SK-N-MC (cell line): ENCODE results near the gene PTPRM.

ENCODE experiments used
- DNase-seq: peaks from one replicate; pipeline ENCODE4 v3.0.0-alpha.2; 2011; ENCODE audit warnings: low read depth, low spot score
- H3K27ac ChIP-seq: fragments of 200-600 bp; sonication (generic); 2 replicates; pipeline ENCODE4 v1.5.1; 2016; ENCODE audit warnings: mixed run types
- H3K36me3 ChIP-seq: fragments of 200-600 bp; sonication (generic); 2 replicates; pipeline ENCODE4 v1.6.1; 2017; ENCODE audit warnings: antibody characterized with exemption, low read length, mixed read lengths; ENCODE audit not compliant: insufficient read depth
- H3K4me3 ChIP-seq: fragments of 200-600 bp; sonication (generic); 2 replicates; pipeline ENCODE4 v1.5.1; 2016
- H3K9ac ChIP-seq: fragments of 200-600 bp; sonication (generic); 2 replicates; pipeline ENCODE4 v1.8.0; 2017; ENCODE audit warnings: mixed run types, mixed read lengths; ENCODE audit not compliant: insufficient read length
- H3K9me3 ChIP-seq: fragments of 200-600 bp; sonication (generic); 2 replicates; pipeline ENCODE4 v1.6.1; 2017; ENCODE audit warnings: low read depth, mild to moderate bottlenecking, antibody characterized with exemption, low read length, moderate library complexity, mixed read lengths
- EZH2 ChIP-seq: fragments of 200-600 bp; sonication (generic); IDR thresholded peaks from one replicate; pipeline ENCODE4 v1.6.1; 2017; ENCODE audit warnings: antibody characterized with exemption
- FOXP2 ChIP-seq: optimal IDR thresholded peaks from 2 replicates; pipeline ENCODE3; 2011; ENCODE audit warnings: mild to moderate bottlenecking, moderate library complexity; ENCODE audit not compliant: insufficient read depth; ENCODE audit errors: extremely low read length, control extremely low read depth
- POLR2AphosphoS5 ChIP-seq: IDR thresholded peaks from 2 replicates; pipeline ENCODE4 v1.6.1; 2012; ENCODE audit warnings: mild to moderate bottlenecking, low read depth, low read length, borderline replicate concordance

The PTPRM gene

DNA sequence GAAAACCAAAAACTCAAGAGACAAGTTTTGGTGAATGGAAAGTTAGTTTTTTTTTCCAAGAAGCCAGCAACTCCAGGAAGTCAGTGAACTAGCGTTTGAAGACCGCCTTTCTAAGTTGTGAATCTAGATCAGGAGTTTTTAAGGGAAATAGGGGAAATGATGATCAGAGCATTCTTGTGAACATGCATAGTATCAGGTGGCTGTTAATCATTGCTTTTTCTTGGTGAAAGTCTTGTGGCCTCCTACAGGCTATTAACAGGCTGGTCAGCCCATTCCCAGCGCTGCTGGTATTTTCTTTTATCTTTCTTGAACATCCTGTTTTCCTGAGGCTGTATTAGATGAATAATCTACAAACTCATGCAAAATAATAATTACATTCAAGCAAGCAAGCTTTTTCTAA is 155.8 kb downstream of the PTPRM start:
- no peaks in the 10 kb centered on the region for H3K9me3 ChIP-seq
- no peak for DNase-seq
- H3K9ac ChIP-seq, result no peak overlapping the region
- no peak overlapping the region for H3K27ac ChIP-seq
- no peaks in the 10 kb centered on the region for H3K36me3 ChIP-seq
- TF ChIP-seq EZH2 (no peak), POLR2AphosphoS5 (no peak), FOXP2 (no peak)
- no peak overlapping the region for H3K4me3 ChIP-seq

DNA sequence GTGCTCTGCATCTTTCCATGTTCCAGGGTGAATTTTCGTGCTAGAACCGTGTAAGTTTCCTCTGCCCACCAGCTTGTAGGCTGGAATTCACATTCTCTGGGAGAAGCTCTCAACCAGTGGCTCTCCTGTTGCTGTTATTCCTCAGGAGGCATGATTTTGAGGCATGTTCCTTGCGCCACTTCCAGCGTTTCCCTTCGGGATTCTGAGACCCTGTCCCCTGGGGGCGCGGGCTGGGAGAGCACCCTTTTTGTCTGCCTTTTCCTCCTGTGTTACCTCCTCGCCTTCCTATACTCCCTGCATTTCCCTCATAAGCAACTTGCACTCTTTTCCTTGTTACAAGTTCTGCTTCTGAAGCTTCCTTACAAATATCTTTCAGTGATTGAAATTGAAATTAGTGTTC is 156.4 kb downstream of the PTPRM start:
- Histone ChIP-seq H3K9ac (no peak overlapping the region), H3K27ac (no peak overlapping the region), H3K9me3 (no peaks in the 10 kb centered on the region), H3K36me3 (no peaks in the 10 kb centered on the region), H3K4me3 (no peak overlapping the region)
- no peak for TF ChIP-seq EZH2
- no peak for TF ChIP-seq POLR2AphosphoS5
- no peak for TF ChIP-seq FOXP2
- no peak for DNase-seq

DNA sequence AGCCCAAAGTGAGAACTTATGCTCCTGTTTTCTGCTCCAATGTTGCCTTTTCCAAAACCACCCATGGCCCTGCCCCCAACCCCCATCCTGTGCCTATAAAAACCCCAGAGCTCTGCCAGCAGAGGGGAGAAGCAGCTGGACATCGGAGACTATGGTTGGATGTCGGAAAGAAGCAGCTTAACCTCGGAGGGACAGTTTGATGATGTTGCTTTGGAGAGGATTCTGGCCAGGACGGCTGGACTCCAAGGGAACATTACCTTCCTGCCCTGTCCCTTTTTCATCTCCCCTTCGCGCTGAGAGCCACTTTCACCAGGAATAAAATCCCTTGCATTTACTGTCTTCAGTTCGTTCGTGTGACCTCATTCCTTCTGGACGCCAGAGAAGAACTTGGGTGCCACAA is 158.4 kb downstream of the PTPRM start:
- H3K9me3 ChIP-seq, result no peaks in the 10 kb centered on the region
- no peak overlapping the region for H3K27ac ChIP-seq
- H3K36me3 ChIP-seq, result no peaks in the 10 kb centered on the region
- H3K9ac ChIP-seq, result no peak overlapping the region
- DNase-seq, result no peak
- no peak overlapping the region for H3K4me3 ChIP-seq
- TF ChIP-seq FOXP2 (no peak), POLR2AphosphoS5 (no peak), EZH2 (no peak)

DNA sequence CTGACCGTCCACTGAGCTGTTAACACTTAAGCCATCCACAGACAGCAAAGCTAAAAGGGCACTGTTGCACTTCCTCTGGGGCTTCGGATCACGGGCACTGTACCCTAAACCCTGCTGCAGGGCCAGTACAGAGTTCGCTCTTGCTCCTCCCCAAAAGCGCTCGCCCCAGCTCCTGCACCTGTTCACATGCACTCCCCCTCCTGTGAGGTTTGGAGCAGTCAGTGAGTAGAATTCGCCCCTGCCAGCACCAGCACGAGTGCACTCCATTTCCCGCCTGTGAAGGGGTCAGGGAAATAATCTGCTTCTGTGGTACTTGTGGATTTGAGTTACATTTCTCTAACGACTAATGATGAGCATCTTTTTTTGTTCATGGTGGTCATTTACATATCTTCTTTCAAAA is 158.8 kb downstream of the PTPRM start:
- Histone ChIP-seq H3K9ac (no peak overlapping the region), H3K36me3 (no peaks in the 10 kb centered on the region), H3K27ac (no peak overlapping the region), H3K9me3 (no peaks in the 10 kb centered on the region), H3K4me3 (no peak overlapping the region)
- no peak for DNase-seq
- TF ChIP-seq FOXP2 (no peak), EZH2 (no peak), POLR2AphosphoS5 (no peak)

DNA sequence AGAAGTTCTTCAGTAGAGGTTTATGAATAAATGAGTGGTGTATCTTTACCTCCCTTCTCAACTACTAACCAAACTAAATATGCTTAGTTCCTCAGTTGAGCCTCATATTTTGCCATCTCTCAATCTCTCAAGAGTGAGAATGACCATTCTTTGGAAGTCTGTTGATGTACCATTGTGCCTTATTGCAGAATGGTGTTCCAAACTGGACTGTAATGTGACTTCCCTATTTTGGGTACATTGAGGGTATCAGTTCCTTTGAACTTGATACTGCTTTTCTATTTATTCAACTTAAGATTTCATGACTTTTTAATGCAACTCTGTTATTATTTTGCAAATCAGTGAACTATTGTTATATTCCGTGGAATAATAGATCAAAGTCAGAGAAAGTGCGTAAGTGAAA is 159.4 kb downstream of the PTPRM start:
- H3K27ac ChIP-seq, result no peak overlapping the region
- TF ChIP-seq POLR2AphosphoS5 (no peak), FOXP2 (no peak), EZH2 (no peak)
- H3K9ac ChIP-seq, result no peak overlapping the region
- H3K9me3 ChIP-seq, result no peaks in the 10 kb centered on the region
- H3K36me3 ChIP-seq, result no peaks in the 10 kb centered on the region
- H3K4me3 ChIP-seq, result no peak overlapping the region
- no peak for DNase-seq

DNA sequence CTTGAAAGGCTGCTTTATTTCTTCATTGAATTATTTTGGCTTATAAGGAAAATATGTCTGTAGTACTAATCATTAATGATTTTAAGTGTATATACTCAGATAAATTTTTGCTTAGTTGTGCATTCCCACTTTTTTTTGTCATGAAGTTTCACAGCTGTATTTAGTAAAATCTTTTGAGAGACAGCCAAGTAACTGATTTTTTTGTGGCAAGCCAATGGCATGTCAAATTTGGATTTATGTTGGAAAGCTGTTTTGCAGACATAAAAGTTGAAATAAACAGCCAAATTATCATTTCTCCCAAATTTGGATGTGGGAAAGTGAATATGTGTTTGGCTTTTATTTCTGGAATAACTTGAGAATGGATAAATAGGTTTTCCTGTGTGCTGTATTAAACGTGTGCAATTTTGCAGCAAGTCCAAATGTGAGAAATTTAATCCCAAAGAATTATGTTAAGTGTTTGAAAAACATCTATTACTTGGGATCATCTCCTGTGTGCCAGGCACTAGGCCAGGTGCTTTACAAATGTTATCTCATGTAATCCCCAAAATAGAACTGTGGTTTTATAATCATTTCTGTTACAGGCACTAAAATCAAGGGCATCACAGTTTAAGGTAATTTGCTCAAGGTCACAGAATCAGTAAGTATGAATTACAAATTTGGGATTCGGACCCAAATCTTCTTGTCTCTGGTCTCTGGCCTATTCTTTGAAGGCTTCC is 160.4 kb downstream of the PTPRM start:
- no peak for DNase-seq
- Histone ChIP-seq H3K9ac (no peak overlapping the region), H3K9me3 (no peaks in the 10 kb centered on the region), H3K27ac (no peak overlapping the region), H3K36me3 (no peaks in the 10 kb centered on the region), H3K4me3 (no peak overlapping the region)
- TF ChIP-seq EZH2 (no peak), FOXP2 (no peak), POLR2AphosphoS5 (no peak)

DNA sequence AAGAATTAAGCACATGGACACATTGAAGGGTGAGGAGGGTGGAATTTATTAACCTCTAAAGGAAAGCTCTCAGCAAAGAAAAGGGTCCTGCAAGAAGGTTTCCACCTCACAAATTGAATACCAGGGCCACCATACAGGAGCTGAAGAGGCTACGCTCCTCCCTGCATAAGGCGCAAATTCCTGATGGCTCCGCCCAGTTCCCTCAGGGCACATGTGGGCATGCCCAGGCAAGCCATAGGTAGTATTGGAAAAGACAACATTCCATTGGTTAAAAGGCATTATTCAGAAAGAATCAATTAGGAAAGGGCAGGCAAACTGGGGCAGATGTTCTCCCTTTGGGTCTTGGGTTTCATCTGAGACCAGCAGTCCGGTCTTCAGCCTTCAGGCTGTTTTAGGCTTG is 161.2 kb downstream of the PTPRM start:
- Histone ChIP-seq H3K36me3 (no peaks in the 10 kb centered on the region), H3K27ac (no peak overlapping the region), H3K9me3 (no peaks in the 10 kb centered on the region), H3K4me3 (no peak overlapping the region), H3K9ac (no peak overlapping the region)
- no peak for TF ChIP-seq POLR2AphosphoS5
- no peak for TF ChIP-seq FOXP2
- no peak for TF ChIP-seq EZH2
- no peak for DNase-seq

DNA sequence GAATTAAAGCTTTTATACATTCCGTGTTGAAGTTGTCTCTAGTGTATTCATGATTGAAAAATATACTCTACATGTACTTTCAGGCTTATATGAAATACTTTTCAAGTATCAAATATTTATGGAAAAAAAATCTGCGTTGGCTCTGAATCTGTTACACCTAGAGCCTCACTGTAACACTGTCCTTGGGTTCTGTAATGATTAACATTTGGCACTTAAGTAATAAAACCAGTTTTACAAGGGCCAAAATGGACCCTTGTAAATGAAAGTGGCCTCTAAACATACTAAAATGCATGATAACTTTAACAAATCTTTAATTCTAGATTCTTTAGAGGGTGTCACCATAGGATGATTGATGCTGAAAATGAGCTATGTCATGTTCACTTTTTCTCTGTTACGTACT is 162.8 kb downstream of the PTPRM start:
- Histone ChIP-seq H3K9me3 (no peaks in the 10 kb centered on the region), H3K9ac (no peak overlapping the region), H3K4me3 (no peak overlapping the region), H3K36me3 (no peaks in the 10 kb centered on the region), H3K27ac (no peak overlapping the region)
- DNase-seq, result no peak
- no peak for TF ChIP-seq FOXP2
- TF ChIP-seq EZH2, result no peak
- TF ChIP-seq POLR2AphosphoS5, result no peak

DNA sequence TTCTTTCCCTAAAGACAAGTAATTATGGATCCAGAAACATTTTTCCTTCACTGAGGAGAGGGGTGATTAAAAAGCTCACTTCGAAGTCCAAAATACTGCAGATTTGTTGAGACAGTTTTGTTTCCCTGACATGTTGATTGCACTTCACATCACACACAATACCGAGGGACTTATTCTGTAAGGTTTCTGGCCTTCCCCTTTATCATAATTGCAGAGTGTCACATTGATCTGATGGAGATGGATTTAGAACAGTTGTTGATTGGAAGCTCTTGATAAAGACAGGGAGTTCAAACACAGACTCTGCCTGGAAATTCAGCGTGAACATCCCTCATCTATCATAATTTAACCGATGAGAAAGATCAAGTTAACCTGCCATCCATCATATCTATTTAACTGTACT is 163.6 kb downstream of the PTPRM start:
- H3K36me3 ChIP-seq, result no peaks in the 10 kb centered on the region
- no peak overlapping the region for H3K9ac ChIP-seq
- DNase-seq, result no peak
- no peak overlapping the region for H3K4me3 ChIP-seq
- H3K9me3 ChIP-seq, result no peaks in the 10 kb centered on the region
- no peak overlapping the region for H3K27ac ChIP-seq
- TF ChIP-seq FOXP2 (no peak), POLR2AphosphoS5 (no peak), EZH2 (no peak)
